Mesothelial cell of epicardium (in vitro differentiated cells): ENCODE results near the gene DNAJC7. TPM values are rescaled to one million over a fixed set of nuclear protein-coding genes. Genes with fewer than 3 reads are reported as not detected.

Experiments used
- DNase-seq, 2 experiments: peaks; one replicate each; pipeline ENCODE4 v3.0.0; 2021; ENCODE audit warnings: low spot score in 2 of 2; ENCODE audit not compliant: unreplicated experiment in 2 of 2
- H3K27ac Mint-ChIP-seq: 2 replicates; pipeline ENCODE4 v1.8.0; 2021; ENCODE audit warnings: mixed read lengths
- H3K27me3 Mint-ChIP-seq: 2 replicates; pipeline ENCODE4 v1.8.0; 2021; ENCODE audit warnings: low read depth, mixed read lengths
- H3K36me3 Mint-ChIP-seq: 2 replicates; pipeline ENCODE4 v1.8.0; 2021; ENCODE audit warnings: mixed read lengths
- H3K4me1 Mint-ChIP-seq: 2 replicates; pipeline ENCODE4 v1.8.0; 2021; ENCODE audit warnings: mixed read lengths
- H3K4me3 Mint-ChIP-seq: 2 replicates; pipeline ENCODE4 v1.8.0; 2021; ENCODE audit warnings: mild to moderate bottlenecking, moderate library complexity, mixed read lengths
- H3K9me3 Mint-ChIP-seq: 2 replicates; pipeline ENCODE4 v1.8.0; 2021; ENCODE audit warnings: mixed read lengths
- total RNA-seq: library from RNA; stranded (reverse); gene quantifications from 3 replicates; pipeline ENCODE4 v1.2.1, GENCODE V29; 2021
- TF ChIP-seq, protein P1 (sequence below): fragments of 200-600 bp; sonication (generic); IDR thresholded peaks from one replicate; pipeline ENCODE4 v1.5.0; 2021; ENCODE audit warnings: antibody characterized with exemption; ENCODE audit not compliant: unreplicated experiment

Gene DNAJC7, protein sequence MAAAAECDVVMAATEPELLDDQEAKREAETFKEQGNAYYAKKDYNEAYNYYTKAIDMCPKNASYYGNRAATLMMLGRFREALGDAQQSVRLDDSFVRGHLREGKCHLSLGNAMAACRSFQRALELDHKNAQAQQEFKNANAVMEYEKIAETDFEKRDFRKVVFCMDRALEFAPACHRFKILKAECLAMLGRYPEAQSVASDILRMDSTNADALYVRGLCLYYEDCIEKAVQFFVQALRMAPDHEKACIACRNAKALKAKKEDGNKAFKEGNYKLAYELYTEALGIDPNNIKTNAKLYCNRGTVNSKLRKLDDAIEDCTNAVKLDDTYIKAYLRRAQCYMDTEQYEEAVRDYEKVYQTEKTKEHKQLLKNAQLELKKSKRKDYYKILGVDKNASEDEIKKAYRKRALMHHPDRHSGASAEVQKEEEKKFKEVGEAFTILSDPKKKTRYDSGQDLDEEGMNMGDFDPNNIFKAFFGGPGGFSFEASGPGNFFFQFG
- total RNA-seq, result 97.2 to 103 TPM (median 97.7 TPM) in 3 replicates

DNA sequence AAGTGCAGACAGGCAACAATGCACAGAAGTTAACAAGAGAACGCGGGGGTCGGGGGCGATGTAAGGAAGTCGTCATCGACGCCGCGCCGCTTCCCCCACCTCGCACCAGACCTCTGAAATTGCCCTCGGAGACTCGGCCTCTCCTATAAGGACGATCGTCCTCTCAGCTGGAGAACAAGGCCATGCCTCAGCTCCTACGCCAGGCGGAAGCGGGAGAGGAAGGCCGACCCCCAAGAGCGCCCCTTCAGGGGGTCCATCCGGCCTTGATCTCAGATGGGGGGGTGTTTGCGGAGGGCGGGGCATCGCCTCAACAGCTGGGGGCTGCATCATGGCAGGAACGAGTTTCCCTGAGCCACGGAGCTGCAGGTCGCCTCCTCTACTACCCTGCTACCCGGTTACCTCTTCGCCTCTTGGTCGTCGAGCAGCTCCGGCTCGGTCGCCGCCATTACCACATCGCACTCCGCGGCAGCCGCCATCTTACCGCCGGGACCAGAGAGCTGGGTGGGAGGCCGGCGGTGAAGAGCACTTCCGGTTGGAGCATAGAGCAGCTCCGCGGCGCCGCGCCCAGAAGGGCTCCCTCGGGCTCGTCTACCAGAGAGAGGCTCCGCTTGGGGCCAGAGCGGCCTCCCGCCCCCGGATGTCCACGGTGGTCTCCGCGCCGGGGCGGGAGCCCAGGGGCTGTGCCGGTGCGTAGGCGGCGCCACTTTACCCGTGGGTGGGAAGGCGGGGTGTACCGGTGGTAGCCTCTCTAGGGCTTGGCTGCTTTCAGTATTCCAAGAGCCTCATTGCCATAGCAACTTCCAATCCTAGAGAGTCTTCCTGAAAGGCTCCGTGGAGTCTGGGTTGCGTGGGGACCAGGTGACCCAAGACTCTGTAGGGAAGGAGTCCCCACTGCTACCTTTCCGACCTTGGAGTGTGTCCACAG lies at the start of gene DNAJC7:
TSS of gene DNAJC7 (minus strand) at position 499 of the 925 bp plus-strand sequence. CDS start at position 476, 23 bp downstream.
- TF ChIP-seq, protein P1, sequence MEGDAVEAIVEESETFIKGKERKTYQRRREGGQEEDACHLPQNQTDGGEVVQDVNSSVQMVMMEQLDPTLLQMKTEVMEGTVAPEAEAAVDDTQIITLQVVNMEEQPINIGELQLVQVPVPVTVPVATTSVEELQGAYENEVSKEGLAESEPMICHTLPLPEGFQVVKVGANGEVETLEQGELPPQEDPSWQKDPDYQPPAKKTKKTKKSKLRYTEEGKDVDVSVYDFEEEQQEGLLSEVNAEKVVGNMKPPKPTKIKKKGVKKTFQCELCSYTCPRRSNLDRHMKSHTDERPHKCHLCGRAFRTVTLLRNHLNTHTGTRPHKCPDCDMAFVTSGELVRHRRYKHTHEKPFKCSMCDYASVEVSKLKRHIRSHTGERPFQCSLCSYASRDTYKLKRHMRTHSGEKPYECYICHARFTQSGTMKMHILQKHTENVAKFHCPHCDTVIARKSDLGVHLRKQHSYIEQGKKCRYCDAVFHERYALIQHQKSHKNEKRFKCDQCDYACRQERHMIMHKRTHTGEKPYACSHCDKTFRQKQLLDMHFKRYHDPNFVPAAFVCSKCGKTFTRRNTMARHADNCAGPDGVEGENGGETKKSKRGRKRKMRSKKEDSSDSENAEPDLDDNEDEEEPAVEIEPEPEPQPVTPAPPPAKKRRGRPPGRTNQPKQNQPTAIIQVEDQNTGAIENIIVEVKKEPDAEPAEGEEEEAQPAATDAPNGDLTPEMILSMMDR, result no peak
- DNase-seq, result peak; percentile 80 to 89
- Mint-ChIP-seq H3K36me3 (peaks cover 5% of the 10 kb centered on the region), H3K27ac (peak within 1 kb of the TSS; percentile 99), H3K4me3 (peak within 1 kb of the TSS; percentile 99), H3K27me3 (no peaks in the 10 kb centered on the region), H3K4me1 (peaks cover 43% of the 10 kb centered on the region), H3K9me3 (no peaks in the 10 kb centered on the region)

DNA sequence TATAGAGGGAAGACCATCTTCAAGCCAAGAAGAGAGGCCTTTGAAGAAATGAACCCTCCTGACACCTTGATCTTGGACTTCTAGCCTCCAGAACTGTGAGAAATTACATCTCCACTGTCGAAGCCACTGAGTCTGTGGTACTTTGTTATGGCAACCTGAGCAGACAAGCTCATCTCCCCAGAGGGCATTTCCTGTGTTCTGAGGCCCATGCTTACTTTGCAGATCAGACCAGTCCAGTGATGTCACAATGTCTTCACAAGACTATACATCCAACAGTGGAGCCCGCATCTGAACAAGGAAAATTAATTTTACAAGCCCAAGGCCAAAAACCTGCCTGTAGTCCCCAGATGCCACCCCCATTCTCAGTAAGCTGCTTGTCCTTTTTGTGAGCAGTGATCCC lies 48.0 kb upstream of the DNAJC7 start:
- Mint-ChIP-seq H3K36me3 (no peaks in the 10 kb centered on the region), H3K27me3 (peaks cover 3% of the 10 kb centered on the region), H3K4me3 (no peak overlapping the region), H3K4me1 (peaks cover 10% of the 10 kb centered on the region), H3K27ac (no peak overlapping the region), H3K9me3 (no peaks in the 10 kb centered on the region)
- TF ChIP-seq, protein P1, result no peak
- no peak for DNase-seq

DNA sequence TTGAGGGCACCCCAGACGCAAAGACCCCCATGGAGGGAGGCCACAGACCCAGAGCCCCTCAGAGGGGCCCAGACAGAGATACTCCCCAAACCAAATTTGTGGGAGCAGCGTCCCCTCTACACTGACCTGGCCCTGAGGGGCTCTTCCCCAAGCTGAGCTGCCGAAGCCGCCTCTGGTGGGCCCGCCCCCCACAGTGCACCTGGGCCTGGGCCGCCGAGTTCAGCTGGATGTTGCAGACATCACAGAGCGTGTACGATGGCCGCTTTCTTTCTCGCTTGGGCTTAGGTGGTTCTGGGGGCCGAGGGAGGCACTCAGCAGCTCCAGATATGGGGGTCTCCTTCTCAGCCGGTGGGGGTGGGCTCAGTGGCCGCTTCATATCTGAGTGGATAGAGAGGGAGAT lies 45.4 kb upstream of the DNAJC7 start:
- no peaks in the 10 kb centered on the region for H3K9me3 Mint-ChIP-seq
- TF ChIP-seq, protein P1, result no peak
- no peaks in the 10 kb centered on the region for H3K36me3 Mint-ChIP-seq
- H3K4me3 Mint-ChIP-seq, result no peak overlapping the region
- no peak overlapping the region for H3K27ac Mint-ChIP-seq
- DNase-seq, result no peak
- H3K27me3 Mint-ChIP-seq, result peaks cover 3% of the 10 kb centered on the region
- H3K4me1 Mint-ChIP-seq, result peaks cover 6% of the 10 kb centered on the region

DNA sequence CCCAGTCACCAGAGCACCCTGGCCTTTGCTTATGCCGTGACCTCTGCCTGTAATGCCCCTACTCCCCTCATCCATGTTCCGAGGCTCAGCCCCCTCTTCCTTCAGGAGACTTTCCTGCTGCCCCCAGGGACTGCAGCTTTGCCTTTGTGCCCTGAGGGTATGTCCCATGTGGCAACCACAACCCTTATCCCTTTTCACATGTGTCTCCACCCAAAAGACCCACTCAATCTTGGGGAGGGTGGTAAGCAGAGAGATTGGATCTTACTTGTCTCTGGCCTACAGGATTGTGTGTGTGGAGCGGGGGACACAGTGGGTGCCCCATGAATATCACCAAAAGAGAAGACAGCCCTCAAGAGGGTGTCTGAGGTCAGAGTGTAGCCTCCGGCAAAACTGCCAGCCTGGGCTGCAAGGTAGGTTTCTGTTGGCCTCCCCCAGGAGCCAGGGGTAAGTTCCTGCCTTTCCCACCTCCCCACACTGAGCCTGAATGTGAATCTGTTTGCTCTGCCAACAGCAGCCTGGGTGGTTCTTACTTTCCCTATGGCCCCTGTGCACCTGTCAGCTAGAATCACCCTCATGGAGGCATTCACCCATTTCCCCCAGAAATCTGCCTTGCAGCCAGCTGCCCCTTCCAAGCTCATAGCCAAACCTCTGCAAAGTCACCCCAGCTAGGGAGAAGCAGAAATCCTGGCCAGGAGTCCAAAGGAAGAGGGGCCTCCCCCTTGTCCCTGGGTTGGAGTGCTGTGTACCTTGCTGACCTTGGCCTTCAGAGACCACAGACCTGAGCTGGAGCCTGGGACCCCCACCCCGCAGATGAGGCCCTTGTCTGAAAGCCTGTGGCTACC lies 44.6 kb upstream of the DNAJC7 start:
- TF ChIP-seq, protein P1, result no peak
- DNase-seq, result no peak
- H3K4me1 Mint-ChIP-seq, result peaks cover 2% of the 10 kb centered on the region
- H3K4me3 Mint-ChIP-seq, result no peak overlapping the region
- no peaks in the 10 kb centered on the region for H3K9me3 Mint-ChIP-seq
- H3K27ac Mint-ChIP-seq, result no peak overlapping the region
- peaks cover 3% of the 10 kb centered on the region for H3K27me3 Mint-ChIP-seq
- no peaks in the 10 kb centered on the region for H3K36me3 Mint-ChIP-seq

DNA sequence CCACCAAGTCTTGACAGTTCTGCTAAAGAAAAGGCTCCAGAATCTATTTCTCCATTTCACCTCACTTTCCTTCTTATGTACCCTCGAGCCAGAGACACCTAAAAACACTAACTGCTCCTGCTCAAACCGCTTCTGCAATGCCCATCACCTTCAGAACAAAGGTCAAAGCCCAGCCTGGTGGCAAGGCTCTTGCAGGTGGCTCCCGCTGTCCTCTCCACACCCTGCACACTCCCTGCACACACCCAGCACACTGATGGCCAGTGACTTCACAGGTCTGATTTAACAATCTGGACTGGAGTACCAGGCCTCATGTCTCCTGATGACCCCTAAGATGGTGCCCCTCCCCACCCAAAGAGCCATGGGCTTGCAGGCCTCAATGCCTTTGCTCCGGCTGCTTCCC lies 43.0 kb upstream of the DNAJC7 start:
- Mint-ChIP-seq H3K4me3 (no peak overlapping the region), H3K27me3 (peaks cover 3% of the 10 kb centered on the region), H3K4me1 (peaks cover 7% of the 10 kb centered on the region), H3K27ac (no peak overlapping the region), H3K36me3 (no peaks in the 10 kb centered on the region), H3K9me3 (no peaks in the 10 kb centered on the region)
- no peak for DNase-seq
- TF ChIP-seq, protein P1, result no peak
